GM21528 (cell line): Measurements from ENCODE around the gene CNIH3.

Source experiments
- ATAC-seq: cut with Tn5 transposase; IDR thresholded peaks from one replicate; pipeline ENCODE4 v1.9.1; 2021; ENCODE audit warnings: mild to moderate bottlenecking, moderate library complexity; ENCODE audit not compliant: unreplicated experiment, low FRiP score

The CNIH3 gene

DNA sequence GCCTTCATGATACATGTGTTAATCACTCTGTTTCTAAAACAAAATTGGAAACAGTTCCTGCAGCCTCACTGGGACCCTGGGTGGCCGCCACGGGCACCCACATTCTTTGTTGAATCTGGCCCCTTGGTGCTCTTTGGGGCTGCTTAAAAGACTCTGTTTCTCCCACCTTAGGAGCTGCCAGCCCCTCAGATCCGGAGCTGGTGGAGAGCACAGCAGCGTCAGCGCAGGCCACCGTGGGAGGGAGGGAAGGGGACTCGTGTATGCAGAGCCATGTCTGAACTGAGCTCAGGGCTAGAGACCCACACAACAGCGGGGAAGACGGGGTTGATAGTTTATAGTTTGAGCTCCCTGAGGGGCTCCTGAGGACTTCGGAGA lies 121.2 kb downstream of the CNIH3 start:
- no peak for ATAC-seq

- peak; percentile 10 for ATAC-seq
These were observed 123.3 kb downstream of the CNIH3 start for GRCh38 chr1:224739303-224739996.

DNA sequence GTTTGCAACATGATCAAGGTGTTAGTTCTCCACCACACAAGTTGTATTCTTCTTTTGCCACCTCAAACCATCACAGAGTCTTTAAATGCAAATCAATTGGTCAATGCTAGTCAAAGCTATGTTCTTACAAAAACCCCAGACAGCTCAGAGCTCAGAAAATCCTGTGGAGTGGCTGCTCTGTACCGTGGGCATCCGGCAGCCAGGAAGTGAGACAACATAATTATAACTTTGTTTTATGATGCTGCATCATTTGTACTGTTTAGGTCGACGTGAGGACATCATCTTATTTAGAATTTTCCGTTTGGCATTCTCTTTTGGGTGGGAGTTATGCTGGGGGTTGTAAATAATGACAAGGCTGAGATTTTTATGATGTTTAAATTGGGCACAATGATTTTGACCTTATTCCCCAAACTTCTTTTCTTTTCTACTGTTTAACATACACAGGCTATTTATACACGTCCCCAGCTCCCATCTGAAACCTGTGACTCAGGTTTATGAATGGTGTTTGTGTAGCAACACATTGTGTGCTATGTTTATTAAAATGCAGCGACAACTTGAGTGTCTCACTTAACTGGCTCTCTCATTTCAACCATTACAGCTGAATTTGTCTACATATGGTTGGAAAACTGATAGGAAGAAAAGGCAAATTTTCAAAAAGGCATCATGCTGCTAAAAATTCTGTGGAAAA lies 124.0 kb downstream of the CNIH3 start:
- peak; percentile 82 for ATAC-seq

- no peak for ATAC-seq
These were observed 124.6 kb downstream of the CNIH3 start for GRCh38 chr1:224740685-224741052.

DNA sequence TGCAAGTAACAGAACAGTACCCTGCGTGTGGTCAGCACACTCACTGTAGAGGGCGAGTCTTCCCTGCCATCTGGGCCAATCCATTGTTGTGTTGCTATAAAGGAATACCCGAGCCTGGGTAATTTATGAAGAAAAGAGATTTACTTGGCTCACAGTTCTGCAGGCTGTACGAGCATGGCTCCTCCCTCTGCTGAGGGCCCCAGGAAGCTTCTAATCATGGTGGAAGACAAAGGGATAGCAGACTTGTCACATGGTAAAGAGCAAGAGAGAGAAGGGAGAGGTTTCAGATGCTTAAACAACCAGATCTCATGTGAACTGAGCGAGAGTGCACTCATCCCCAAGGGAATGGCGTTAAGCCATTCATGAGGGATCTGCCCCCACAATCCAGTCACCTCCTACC lies 126.2 kb downstream of the CNIH3 start:
- ATAC-seq, result no peak

DNA sequence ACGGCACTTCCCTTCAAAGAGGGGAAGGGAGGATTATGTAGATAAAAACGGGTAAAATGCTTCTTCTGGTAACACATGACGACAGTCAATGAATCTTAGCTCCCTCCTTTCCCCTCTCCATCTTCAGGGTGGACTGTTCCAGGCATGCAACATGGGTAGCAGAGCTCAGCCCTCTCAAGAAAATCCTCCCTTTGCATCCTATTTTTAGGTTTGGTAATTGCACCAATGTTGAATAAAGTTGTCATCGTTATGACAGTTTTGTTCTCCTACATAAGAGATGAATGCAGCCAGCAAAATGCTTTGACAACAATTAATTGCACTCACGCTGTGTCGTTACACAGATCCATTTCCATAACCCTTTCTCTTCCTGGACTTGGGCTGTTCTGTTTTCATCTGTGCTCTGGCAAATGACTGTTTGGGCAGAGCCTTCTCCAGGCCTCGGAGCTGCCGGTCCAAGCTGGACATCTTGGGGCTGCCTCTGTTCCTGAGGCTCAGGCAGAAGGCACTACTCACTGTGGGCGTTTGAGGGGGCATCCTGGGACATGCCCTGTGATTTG lies 127.6 kb downstream of the CNIH3 start:
- no peak for ATAC-seq

GRCh38 chr1:224744521-224744920 lies 128.4 kb downstream of the CNIH3 start:
- no peak for ATAC-seq

GRCh38 chr1:224745394-224745793 lies 129.3 kb downstream of the CNIH3 start:
- no peak for ATAC-seq

DNA sequence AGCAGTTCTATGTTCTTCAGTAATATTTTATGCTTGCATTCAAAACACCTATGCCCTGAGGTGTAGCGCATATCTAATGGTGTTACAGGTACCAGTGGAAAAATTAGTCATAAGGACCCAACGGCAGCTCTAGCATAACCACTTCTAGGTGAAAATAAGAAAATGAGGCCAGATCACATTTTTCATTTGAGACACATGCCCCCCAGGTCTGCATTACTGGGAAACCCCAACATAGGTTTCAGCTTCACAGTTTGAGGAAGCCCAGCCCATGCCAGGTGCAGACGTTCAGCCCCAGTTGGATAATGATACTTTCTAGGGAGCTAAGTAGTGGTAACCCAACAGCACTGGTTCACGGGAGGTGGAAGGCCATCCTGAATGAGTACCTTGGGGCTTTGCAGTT lies 129.8 kb downstream of the CNIH3 start:
- ATAC-seq, result peak; percentile 51

DNA sequence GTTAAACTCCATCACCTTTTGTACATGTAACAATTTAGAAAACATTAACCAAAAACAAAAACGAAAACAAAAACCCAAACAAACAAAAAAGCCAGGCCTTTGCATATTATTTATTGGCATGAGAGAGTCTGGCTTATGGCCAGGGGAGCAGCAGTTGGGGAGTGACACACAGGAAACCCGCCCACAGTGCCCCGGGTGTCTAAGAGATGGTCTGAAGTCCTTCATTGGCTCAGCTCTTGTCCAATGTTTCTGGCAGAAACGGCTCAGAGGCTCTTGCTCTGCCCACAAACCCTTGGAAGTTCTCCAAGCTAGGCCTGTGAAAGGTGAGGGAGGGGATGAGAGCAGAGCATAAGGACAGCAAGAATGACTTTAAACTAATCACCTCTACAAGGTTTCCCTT lies 131.5 kb downstream of the CNIH3 start:
- ATAC-seq, result peak; percentile 54

DNA sequence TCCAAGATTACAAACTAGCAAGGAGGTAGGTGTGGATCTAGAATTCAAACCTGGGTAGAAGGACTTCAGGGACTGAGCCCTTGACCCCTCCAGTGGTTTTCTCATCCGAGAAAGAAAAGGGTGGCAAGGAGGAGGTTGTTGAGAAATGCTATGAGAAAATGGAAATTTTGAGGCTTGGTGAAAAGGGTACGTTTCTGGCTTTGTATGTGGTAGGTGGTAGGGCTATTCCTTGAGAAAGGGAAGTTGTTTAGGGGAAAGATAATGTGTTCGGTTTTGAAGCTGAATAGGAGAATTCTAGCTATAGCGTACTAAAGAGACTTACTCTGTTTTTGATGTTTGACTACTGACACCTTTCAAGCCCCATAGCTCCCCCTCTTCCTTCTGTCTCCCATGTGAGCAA lies 133.8 kb downstream of the CNIH3 start:
- ATAC-seq, result no peak

DNA sequence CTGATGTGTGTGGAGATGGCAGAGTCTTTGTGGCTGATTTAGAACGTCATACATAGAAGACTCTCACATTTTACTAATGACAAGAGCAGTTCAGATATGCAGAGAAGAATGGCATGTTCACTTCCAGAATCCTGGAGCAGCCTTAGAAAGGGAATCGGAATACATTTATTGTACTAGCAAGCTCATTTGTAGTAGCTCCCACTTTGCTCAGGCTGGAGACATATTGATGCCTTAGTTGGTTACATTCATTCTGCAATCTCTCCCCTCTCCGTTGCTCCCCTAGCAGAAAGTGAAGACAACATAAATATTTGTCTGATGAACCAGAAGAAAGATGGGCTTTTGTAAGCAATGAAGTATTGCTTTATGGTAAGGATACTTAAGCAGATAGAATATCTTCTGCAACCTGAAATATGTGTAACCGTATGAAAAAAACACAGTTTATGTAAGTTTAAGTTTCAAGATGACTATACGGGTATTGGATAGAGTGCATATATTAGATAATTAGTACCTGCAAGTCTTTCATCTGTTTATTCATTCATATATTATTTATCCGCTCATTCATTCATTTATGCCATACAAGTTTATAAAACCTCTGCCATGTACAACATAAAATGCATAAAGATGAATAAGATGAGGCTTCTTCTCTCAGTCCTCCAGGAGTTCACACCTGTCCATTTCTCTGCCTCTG lies 135.7 kb downstream of the CNIH3 start:
- ATAC-seq, result no peak

- no peak for ATAC-seq
These were observed 137.4 kb downstream of the CNIH3 start for GRCh38 chr1:224753491-224753890.

DNA sequence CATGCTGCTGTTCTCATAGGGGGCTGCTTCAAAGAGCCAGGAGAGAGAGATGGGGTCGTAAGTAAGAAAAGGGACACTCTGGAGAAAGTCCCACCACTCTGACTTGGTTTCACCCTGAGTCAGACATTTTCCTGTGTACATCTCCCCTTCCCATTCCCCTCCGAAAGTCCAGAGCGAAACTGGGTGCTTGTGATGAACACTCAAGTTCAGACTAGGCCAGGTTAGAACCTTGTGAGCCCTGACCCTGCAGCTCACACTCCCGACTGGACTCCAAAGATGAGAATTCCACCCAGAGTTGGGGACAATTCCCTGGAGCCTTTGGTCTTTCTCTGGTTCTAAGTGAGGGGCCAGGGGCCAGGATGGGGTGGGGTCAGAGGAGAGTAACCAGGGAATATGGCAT lies 139.5 kb downstream of the CNIH3 start:
- ATAC-seq, result no peak

DNA sequence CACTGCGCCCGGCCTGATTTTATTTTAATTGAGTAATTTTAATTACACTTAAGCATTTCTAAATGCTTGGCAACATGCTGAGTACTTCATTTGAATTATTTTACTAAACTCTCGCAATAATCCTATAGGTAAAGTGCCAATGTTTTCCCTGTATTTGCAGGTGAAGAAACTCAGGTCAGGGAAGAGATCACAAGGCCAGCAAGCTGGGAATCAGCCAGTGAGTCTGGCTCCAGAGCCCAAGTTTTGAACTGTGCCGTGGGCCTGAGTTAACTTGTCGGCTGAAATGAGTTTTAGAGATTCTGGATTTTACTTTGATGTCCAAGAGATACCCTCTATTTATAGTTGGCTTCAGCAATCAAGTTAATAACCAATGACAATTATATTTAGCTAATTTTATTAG lies 141.4 kb downstream of the CNIH3 start:
- ATAC-seq, result no peak

GRCh38 chr1:224759135-224759534 lies 143.0 kb downstream of the CNIH3 start:
- no peak for ATAC-seq

GRCh38 chr1:224759681-224760091 lies 143.6 kb downstream of the CNIH3 start:
- ATAC-seq, result no peak

GRCh38 chr1:224760163-224760562 lies 144.0 kb downstream of the CNIH3 start:
- ATAC-seq, result no peak

GRCh38 chr1:224761245-224761644 lies 145.1 kb downstream of the CNIH3 start:
- no peak for ATAC-seq

GRCh38 chr1:224762046-224762445 lies 145.9 kb downstream of the CNIH3 start:
- ATAC-seq, result no peak

GRCh38 chr1:224762701-224763100 lies 146.6 kb downstream of the CNIH3 start:
- ATAC-seq, result no peak
